ENCODE data around the gene ABCF1.
"Not testable (repeated sequence)": the region's sequence is repeated elsewhere in the genome, so short reads cannot be mapped to it uniquely, and the experiment has no call there.

Gene ABCF1

GRCh38 chr6:30560930-30561329 lies 10.3 kb upstream of the ABCF1 start:
- no peak for DNase-seq

GRCh38 chr6:30562470-30563425 lies 8.5 kb upstream of the ABCF1 start:
- no peak for DNase-seq

DNA sequence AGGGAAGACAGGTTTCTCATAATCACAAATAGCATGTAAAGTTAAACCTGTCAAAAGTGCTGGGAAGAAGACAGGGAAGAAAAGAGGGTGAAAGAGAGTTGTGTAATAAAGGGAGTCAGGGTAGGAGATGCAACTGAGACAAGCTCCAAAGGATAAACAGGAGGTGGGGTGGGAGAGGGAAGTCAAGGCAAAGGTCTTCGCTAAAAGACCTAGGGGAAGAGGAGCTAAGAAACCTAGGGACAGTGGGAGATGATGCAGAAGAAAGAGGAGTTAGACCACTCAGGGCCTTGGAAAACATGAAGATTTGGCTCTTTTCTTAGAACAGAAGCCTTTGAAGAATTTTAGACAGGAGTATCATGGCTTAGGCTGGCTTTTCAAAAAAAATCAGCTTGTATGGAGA lies 7.1 kb upstream of the ABCF1 start:
- DNase-seq = no peak

DNA sequence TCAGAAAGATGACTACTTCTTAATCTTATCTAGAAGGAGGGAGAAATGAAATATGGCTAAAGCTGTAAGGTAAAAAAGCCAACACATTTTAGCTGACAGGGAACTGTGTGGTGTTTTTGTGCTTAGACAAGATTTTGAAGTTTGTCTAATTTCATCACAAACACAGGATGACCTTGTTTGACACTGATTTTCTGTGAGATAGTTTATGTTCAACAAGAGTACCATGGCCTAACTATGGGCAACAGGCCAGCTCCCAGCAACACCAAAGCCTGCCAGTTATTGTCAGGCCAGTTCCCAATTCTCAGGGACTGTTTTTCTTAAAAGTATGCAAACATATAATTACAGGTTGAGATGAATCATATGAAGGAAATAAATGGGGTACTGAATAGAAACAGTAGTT lies 5.5 kb upstream of the ABCF1 start:
- no peak for DNase-seq

GRCh38 chr6:30568245-30568644 lies 3.0 kb upstream of the ABCF1 start:
- no peak for DNase-seq

DNA sequence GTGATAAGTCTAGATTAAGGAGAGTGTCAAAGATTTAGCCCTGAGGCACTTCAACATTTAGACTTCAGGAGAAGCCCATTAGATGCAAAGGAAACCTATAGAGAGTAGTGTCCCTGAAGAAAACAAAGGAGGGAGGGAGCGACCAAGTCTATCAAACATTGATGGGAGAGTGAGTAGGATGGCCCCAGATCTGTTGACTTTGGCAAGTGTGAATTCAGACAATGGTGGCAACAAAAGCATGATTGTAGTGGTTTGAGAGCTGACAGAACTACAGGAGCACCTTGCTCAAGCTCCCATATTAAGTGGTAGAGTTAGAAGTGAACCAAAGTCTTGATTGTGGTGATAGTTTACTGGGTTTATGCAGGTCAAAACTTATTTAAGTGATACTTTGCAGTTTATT lies 979 bp upstream of the ABCF1 start:
- no peak for DNase-seq

- no peak for DNase-seq
Measured at GRCh38 chr6:30570740-30571074, 535 bp upstream of the ABCF1 start.

DNA sequence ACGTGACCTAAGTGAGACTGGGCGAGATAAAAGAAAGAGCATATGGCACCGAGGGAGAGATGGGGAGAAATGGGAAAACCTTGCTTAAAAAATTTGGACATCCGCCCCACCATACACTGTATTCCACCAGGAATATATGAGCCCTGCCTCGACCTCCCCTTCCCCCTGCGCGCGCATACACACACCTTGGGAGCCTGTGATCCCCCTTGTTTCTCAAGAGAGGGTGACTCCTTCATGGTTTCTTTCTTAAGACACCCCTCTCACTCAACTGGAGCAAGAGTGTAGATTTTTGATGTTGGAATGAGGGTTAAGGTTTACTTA lies 480 bp downstream of the ABCF1 start:
- no peak for DNase-seq

GRCh38 chr6:30572148-30572547 lies 906 bp downstream of the ABCF1 start:
- no peak for DNase-seq

GRCh38 chr6:30573113-30573512 lies 1.9 kb downstream of the ABCF1 start:
- no peak for DNase-seq

DNA sequence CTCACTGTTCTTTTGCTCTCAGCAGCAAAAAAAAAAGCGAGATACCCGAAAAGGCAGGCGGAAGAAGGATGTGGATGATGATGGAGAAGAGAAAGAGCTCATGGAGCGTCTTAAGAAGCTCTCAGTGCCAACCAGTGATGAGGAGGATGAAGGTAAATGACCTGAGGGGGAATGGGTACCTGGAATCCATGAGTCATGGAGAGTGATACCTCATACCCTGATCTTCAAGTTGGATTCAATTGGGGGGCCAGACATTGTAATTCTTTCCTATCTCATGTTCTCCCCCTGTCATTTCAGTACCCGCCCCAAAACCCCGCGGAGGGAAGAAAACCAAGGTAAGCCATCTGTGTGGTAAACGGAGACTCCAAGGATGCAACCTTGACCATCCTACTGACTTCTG lies 6.8 kb downstream of the ABCF1 start:
- DNase-seq = no peak

DNA sequence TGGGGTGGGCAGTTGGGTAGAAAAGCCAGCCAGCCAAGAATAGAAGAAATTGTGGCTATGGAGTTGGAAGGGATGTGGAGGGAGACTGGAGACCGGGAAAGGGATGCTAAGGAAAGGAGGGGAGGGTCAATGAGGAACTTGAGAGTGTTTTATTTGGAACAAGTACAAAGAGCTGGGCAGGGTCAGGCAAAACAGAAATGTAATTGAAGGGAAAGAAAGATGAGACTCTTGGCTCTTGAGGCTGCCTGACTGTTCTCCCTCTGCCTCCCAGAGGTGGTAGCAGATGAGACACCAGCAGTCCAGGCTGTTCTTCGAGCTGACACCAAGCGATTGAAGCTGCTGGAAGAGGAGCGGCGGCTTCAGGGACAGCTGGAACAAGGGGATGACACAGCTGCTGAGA lies 12.7 kb downstream of the ABCF1 start:
- DNase-seq = no peak

- no peak for DNase-seq
Measured at GRCh38 chr6:30589754-30590358, 18.6 kb downstream of the ABCF1 start.

DNA sequence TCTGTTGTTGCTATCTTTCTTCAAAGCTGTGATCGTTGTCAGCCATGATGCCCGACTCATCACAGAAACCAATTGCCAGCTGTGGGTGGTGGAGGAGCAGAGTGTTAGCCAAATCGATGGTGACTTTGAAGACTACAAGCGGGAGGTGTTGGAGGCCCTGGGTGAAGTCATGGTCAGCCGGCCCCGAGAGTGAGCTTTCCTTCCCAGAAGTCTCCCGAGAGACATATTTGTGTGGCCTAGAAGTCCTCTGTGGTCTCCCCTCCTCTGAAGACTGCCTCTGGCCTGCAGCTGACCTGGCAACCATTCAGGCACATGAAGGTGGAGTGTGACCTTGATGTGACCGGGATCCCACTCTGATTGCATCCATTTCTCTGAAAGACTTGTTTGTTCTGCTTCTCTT lies 19.3 kb downstream of the ABCF1 start:
- DNase-seq = no peak

DNA sequence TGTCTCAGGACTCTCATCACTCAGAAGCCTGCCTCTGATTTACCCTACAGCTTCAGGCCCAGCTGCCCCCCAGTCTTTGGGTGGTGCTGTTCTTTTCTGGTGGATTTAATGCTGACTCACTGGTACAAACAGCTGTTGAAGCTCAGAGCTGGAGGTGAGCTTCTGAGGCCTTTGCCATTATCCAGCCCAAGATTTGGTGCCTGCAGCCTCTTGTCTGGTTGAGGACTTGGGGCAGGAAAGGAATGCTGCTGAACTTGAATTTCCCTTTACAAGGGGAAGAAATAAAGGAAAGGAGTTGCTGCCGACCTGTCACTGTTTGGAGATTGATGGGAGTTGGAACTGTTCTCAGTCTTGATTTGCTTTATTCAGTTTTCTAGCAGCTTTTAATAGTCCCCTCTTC lies 19.8 kb downstream of the ABCF1 start:
- no peak for DNase-seq

GRCh38 chr6:30592287-30592686 lies 21.0 kb downstream of the ABCF1 start:
- no peak for DNase-seq

- DNase-seq = not testable (repeated sequence)
Measured at GRCh38 chr6:30597315-30598144, 26.3 kb downstream of the ABCF1 start.

DNA sequence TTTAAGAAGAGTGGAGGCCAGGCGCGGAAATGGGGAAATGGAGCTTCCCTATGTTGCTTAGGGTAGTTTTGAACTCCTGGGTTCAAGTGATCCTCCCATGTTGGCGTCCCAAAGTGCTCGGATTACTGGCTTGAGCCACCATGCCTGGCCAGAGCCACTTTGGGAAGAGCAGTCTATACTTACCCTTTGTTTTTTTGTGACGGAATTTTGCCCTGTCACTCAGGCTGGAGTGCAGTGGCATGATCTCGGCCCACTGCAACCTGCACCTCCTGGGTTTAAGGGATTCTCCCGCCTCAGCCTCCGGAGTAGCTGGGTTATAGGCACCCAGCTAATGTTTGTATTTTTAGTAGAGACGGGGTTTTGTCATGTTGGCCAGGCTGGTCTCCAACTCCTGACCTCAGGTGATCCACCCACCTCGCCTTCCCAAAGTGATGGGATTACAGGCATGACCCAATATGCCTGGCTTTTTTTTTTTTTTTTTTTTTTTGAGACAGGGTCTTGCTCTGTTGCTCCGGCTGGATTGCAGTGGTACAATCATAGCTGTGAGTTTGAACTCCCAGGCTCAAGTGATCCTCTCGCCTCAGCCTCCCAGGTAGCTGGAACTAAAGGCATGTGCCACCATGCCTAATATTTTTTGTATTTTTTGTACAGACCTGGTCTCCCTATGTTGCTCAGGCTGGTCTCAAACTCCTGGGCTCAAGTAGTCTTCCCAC lies 27.8 kb downstream of the ABCF1 start:
- no peak for DNase-seq

DNA sequence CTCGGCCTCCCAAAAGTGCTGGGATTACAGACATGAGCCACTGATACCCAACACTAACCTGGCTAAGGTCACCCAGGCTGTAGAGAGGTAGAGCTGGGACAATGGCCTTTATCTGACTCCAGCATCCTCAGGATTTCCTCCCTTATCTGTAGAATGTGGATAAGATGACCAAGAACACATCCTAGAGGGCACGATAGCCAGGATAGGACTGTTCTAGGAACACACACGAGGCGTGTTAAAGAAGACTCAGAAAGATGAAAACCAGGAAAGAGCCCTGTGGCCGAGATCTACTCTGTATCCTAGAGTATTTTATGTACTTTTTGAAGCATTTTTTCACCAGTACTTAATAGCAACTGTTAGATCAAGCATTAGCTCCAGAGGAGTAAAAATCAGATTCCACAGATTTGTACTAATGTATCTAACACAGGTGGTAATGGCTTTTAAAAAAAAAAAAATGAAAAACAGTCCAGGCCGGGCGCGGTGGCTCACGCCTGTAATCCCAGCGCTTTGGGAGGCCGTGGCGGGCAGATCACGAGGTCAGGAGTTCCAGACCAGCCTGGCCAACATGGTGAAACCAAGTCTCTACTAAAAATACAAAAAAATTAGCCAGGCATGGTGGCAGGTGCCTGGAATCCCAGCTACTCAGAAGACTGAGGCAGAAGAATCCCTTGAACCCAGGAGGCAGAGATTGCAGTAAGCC lies 28.5 kb downstream of the ABCF1 start:
- no peak for DNase-seq

GRCh38 chr6:30600451-30600961 lies 29.3 kb downstream of the ABCF1 start:
- DNase-seq = no peak

DNA sequence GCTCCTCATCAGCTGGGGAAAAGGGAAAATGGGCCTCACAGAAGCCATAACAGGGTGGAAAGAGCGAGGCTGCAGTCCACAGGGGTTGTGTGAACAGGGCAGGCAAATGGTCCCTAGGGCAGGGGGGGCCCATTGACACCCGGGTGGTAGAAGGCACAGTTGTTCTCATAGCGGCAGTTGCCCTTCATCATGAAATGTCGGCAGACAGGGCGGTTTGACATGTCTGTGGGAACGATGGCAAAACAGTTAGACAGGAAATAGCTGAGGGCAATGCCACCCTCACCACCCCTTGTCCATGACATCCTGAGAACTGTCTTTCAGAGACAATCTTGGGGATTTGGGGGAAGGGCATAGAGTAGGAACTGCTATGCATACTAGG lies 30.2 kb downstream of the ABCF1 start:
- DNase-seq = no peak
